ENCODE results near the gene WASF2. TPM values are rescaled to one million over a fixed set of nuclear protein-coding genes. Genes with fewer than 3 reads are reported as not detected.

The WASF2 gene
- total and polyA plus RNA-seq, 2 of the 8 experiments (the other 6 are each of a cell fraction or from before 2014, with no cell fraction given) = 32.1 to 86.6 TPM

GRCh38 chr1:27447399-27447798, 42.6 kb downstream of the WASF2 start:
- Histone ChIP-seq H2BK15ac (ENCODE audit: low read length) (no peak overlapping the region), H3K79me1 (ENCODE audit: low read depth, low read length) (peaks cover 2% of the 10 kb centered on the region; the same call in 1 of the 2 replicates), H3K14ac (ENCODE audit: insufficient read length) (no peak overlapping the region), H3K36me3 (ENCODE audit: control insufficient read depth in 2 of 4, insufficient read depth in 4 of 4, low read length in 3 of 4) (no peaks in the 10 kb centered on the region), H3K18ac (ENCODE audit: extremely low read depth, low read length) (no peak overlapping the region), H3K4ac (replicated peaks; ENCODE audit: insufficient read length, low read depth, low read length) (no peak overlapping the region), H2BK5ac (ENCODE audit: low read depth, low read length) (no peak overlapping the region), H2AFZ (ENCODE audit: low read length) (no peak overlapping the region), H4K91ac (replicated peaks; ENCODE audit: insufficient read length, low read length) (no peak overlapping the region), H3K23me2 (ENCODE audit: low read depth, low read length) (no peaks in the 10 kb centered on the region), H2AK5ac (ENCODE audit: low read depth, low read length) (no peak overlapping the region), H3K27me3 (replicated peaks in 1 of 4; ENCODE audit: control insufficient read depth in 3 of 4, extremely low read depth in 1 of 4, insufficient read depth in 3 of 4, low read length in 3 of 4) (no peaks in the 10 kb centered on the region), H4K8ac (ENCODE audit: extremely low read depth, insufficient read depth, low read length) (no peak overlapping the region), H3K4me2 (ENCODE audit: insufficient read depth in 1 of 2, low read depth in 2 of 2, low read length in 2 of 2) (no peak overlapping the region), H3K27ac (ENCODE audit: low read depth, low read length) (no peak overlapping the region), H4K5ac (ENCODE audit: insufficient read length, low read depth, low read length) (no peak overlapping the region), H3K9ac (replicated peaks in 1 of 4; ENCODE audit: extremely low read depth in 1 of 4, low read depth in 3 of 4, low read length in 3 of 4) (no peak overlapping the region), H3K23ac (ENCODE audit: insufficient read length) (no peak overlapping the region), H2BK20ac (ENCODE audit: low read length) (no peak overlapping the region), H3K56ac (replicated peaks; ENCODE audit: insufficient read length, low read depth, low read length) (no peak overlapping the region), H3K4me3 (ENCODE audit: extremely low read depth in 1 of 4, insufficient read depth in 2 of 4, low read depth in 3 of 4, low read length in 4 of 4) (no peak overlapping the region), H2BK120ac (replicated peaks; ENCODE audit: low read depth, low read length) (no peak overlapping the region), H2BK12ac (ENCODE audit: low read depth, low read length) (no peak overlapping the region), H3K9me3 (ENCODE audit: insufficient read depth in 2 of 2, low read depth in 1 of 2, low read length in 1 of 2) (no peaks in the 10 kb centered on the region), H3K4me1 (replicated peaks in 1 of 4; ENCODE audit: control insufficient read depth in 3 of 4, insufficient read depth in 4 of 4, low read length in 3 of 4) (peaks cover 0 to 3% (median 0%) of the 10 kb centered on the region in 4 experiments; a peak in 1 of 7 replicates), H4K20me1 (replicated peaks in 1 of 2; ENCODE audit: control insufficient read depth in 1 of 2, insufficient read depth in 2 of 2, low read length in 2 of 2) (peaks cover 0 to 3% of the 10 kb centered on the region in 2 experiments), H3K79me2 (ENCODE audit: control insufficient read depth in 1 of 2, insufficient read depth in 2 of 2, low read length in 2 of 2) (peaks cover 0 to 18% of the 10 kb centered on the region in 2 experiments; a peak in 2 of 4 replicates)
- ChIA-PET POLR2A (ENCODE audit: partially characterized antibody) (no interaction called here), CTCF (ENCODE audit: partially characterized antibody) (interaction anchor here (0.6 to 2.0 kb wide), 8 partner anchors 9 to 1230 kb away, joined by 3 to 6 read pairs (median 3); no protein-coding TSS in a partner anchor)
- WGBS, 2 experiments (ENCODE audit: extremely low coverage in 1 of 2, insufficient coverage in 1 of 2, insufficient read length in 1 of 2, insufficient replicate concordance in 2 of 2, low coverage in 1 of 2, low lambda C conversion rate in 2 of 2, missing lambda C conversion rate in 1 of 2) = 91% methylated on average over 3 of the region's 3 CpGs; no CpG with 5 or more reads in 1 of the 2 experiments
- no peak for FAIRE-seq
- TF ChIP-seq SP4 (IDR thresholded peaks at IDR 0.05; ENCODE audit: low read length) (no peak), NRF1 (IDR thresholded peaks at IDR 0.05; ENCODE audit: low read depth, low read length) (no peak), RXRA (IDR thresholded peaks at IDR 0.05; ENCODE audit: insufficient read depth, low read depth, low read length) (no peak)
- DNase-seq (ENCODE audit: low read depth in 1 of 2, low spot score in 2 of 2) = no peak

Measured in H1 (cell line).